Spleen (tissue), 7 donors: Measurements from ENCODE around the gene LENG8.

Experiments used
- POLR2A ChIP-seq, 3 donors: fragments of 450-650 bp; IDR thresholded peaks; one replicate each; pipeline ENCODE4 v1.5.1; 2017; ENCODE audit warnings: antibody characterized with exemption in 3 of 3, mild to moderate bottlenecking in 1 of 3
- TF ChIP-seq, protein P1 (sequence below), 11 experiments: fragments of 200-600 bp in 7 of 11; fragments of 450-650 bp in 4 of 11; sonication (generic) in 4 of 11; IDR thresholded peaks in 8 of 11; conservative IDR thresholded peaks in 3 of 11; 1 replicate in 7 of 11; 2 replicates in 4 of 11; pipeline versions ENCODE4 v1.4.0 to v1.8.0; 2016 to 2021; ENCODE audit warnings: antibody characterized with exemption in 11 of 11, inconsistent platforms in 4 of 11, mild to moderate bottlenecking in 1 of 11
- donor health status: DM: no; HTN: no; CAD: no; lungs with moderate emphysema.
- donor health status: DM: no; HTN: no; CAD: no.
- donor health status: DM: no; HTN: no; CAD: no.

DNA sequence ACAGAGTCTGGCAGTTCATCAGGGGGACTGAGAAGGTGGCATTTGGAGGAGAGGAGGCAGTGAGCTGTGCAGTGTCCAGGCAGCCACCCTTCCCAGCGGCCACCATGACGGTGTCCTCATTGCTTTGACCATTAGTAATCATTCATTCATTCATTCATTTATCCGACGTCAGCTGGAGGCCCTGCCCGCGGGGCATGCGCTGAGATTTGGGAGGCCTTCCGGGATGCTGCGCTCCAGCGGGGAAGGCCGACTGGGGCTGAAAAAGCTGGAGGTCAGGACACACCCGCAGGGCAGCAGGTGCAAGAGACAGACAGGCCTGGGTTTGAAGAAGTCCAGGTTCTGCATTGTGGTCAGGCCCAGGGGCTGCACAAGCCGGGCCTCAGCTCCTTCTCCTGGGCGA lies 24.8 kb upstream of the LENG8 start:
- TF ChIP-seq, protein P1, sequence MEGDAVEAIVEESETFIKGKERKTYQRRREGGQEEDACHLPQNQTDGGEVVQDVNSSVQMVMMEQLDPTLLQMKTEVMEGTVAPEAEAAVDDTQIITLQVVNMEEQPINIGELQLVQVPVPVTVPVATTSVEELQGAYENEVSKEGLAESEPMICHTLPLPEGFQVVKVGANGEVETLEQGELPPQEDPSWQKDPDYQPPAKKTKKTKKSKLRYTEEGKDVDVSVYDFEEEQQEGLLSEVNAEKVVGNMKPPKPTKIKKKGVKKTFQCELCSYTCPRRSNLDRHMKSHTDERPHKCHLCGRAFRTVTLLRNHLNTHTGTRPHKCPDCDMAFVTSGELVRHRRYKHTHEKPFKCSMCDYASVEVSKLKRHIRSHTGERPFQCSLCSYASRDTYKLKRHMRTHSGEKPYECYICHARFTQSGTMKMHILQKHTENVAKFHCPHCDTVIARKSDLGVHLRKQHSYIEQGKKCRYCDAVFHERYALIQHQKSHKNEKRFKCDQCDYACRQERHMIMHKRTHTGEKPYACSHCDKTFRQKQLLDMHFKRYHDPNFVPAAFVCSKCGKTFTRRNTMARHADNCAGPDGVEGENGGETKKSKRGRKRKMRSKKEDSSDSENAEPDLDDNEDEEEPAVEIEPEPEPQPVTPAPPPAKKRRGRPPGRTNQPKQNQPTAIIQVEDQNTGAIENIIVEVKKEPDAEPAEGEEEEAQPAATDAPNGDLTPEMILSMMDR (IDR thresholded peaks at IDR 0.05 in 8 of 11, conservative IDR thresholded peaks at IDR 0.05 in 3 of 11) = no peak
- no peak for TF ChIP-seq POLR2A (IDR thresholded peaks at IDR 0.05)
